Measurements from ENCODE around the gene CHPT1.
"Not testable (repeated sequence)": the region's sequence is repeated elsewhere in the genome, so short reads cannot be mapped to it uniquely, and the experiment has no call there.

The CHPT1 gene

GRCh38 chr12:101663298-101663697, 34.1 kb upstream of the CHPT1 start:
- no peak overlapping the region for H3K9ac ChIP-seq
- H4K20me1 ChIP-seq = no peaks in the 10 kb centered on the region
- no peak overlapping the region for H3K4me3 ChIP-seq
- no peak overlapping the region for H3K27ac ChIP-seq
- no peak for TF ChIP-seq Cebpa-rat (IDR thresholded peaks at IDR 0.05)
- peaks cover 0 to 14% (median 9%) of the 10 kb centered on the region in 11 experiments; a peak in 12 of 22 replicates for H3K9me3 ChIP-seq (replicated peaks in 1 of 11)
- no peaks in the 10 kb centered on the region for H3K36me3 ChIP-seq
- H3K4me1 ChIP-seq = peaks cover 0 to 12% (median 10%) of the 10 kb centered on the region in 10 experiments; a peak in 11 of 20 replicates
- H3K27me3 ChIP-seq = no peaks in the 10 kb centered on the region
- no peak overlapping the region for H3K4me2 ChIP-seq

GRCh38 chr12:101664992-101665391, 32.4 kb upstream of the CHPT1 start:
- Histone ChIP-seq H4K20me1 (no peaks in the 10 kb centered on the region), H3K27ac (no peak overlapping the region), H3K4me3 (no peak overlapping the region), H3K27me3 (no peaks in the 10 kb centered on the region), H3K9me3 (replicated peaks in 1 of 11) (peaks cover 0 to 11% (median 7%) of the 10 kb centered on the region in 11 experiments; a peak in 12 of 22 replicates), H3K4me1 (peaks cover under 1 to 13% (median 10%) of the 10 kb centered on the region in 10 experiments; a peak in 17 of 20 replicates), H3K36me3 (no peaks in the 10 kb centered on the region), H3K9ac (no peak overlapping the region), H3K4me2 (peak overlapping the region in 2 of 11 experiments; percentile 40 to 59; a peak in 1 of 22 replicates)
- no peak for TF ChIP-seq Cebpa-rat (IDR thresholded peaks at IDR 0.05)

GRCh38 chr12:101666052-101666728, 31.2 kb upstream of the CHPT1 start:
- Histone ChIP-seq H3K4me2 (peak overlapping the region in 8 of 11 experiments; percentile 13 to 62 (median 40); a peak in 13 of 22 replicates), H3K27ac (no peak overlapping the region), H3K9me3 (replicated peaks in 1 of 11) (peaks cover 0 to under 1% (median 0%) of the 10 kb centered on the region in 11 experiments; a peak in 1 of 22 replicates), H3K36me3 (no peaks in the 10 kb centered on the region), H3K27me3 (no peaks in the 10 kb centered on the region), H4K20me1 (no peaks in the 10 kb centered on the region), H3K4me3 (no peak overlapping the region), H3K9ac (no peak overlapping the region), H3K4me1 (peaks cover 12 to 25% (median 16%) of the 10 kb centered on the region in 10 experiments)
- TF ChIP-seq Cebpa-rat (IDR thresholded peaks at IDR 0.05) = no peak

GRCh38 chr12:101667591-101667990, 29.8 kb upstream of the CHPT1 start:
- Histone ChIP-seq H3K9me3 (replicated peaks in 1 of 11) (no peaks in the 10 kb centered on the region), H3K36me3 (no peaks in the 10 kb centered on the region), H3K4me3 (no peak overlapping the region), H3K27ac (no peak overlapping the region), H3K27me3 (no peaks in the 10 kb centered on the region), H3K4me1 (peaks cover 25 to 38% (median 27%) of the 10 kb centered on the region in 10 experiments), H3K9ac (no peak overlapping the region), H3K4me2 (no peak overlapping the region), H4K20me1 (no peaks in the 10 kb centered on the region)
- no peak for TF ChIP-seq Cebpa-rat (IDR thresholded peaks at IDR 0.05)

- Histone ChIP-seq H3K4me2 (peak overlapping the region in 6 of 11 experiments; percentile 2 to 79 (median 58); a peak in 8 of 22 replicates), H3K27me3 (no peaks in the 10 kb centered on the region), H3K27ac (peak overlapping the region in 2 of 11 experiments; percentile 31 to 62; a peak in 2 of 22 replicates), H3K4me3 (no peak overlapping the region), H3K4me1 (peaks cover 25 to 38% (median 27%) of the 10 kb centered on the region in 10 experiments), H3K36me3 (no peaks in the 10 kb centered on the region), H4K20me1 (no peaks in the 10 kb centered on the region), H3K9ac (no peak overlapping the region), H3K9me3 (replicated peaks in 1 of 11) (no peaks in the 10 kb centered on the region)
- 0 out of 22 replicates have a peak, but pooled peaks of 1 of the 11 experiments have one; percentile 23 for TF ChIP-seq Cebpa-rat (IDR thresholded peaks at IDR 0.05)
Observed at GRCh38 chr12:101670007-101670671, 27.3 kb upstream of the CHPT1 start.

- peaks cover 15 to 31% (median 27%) of the 10 kb centered on the region in 10 experiments for H3K4me1 ChIP-seq
- peak overlapping the region in 8 of 11 experiments; percentile 5 to 62 (median 36); a peak in 12 of 22 replicates for H3K27ac ChIP-seq
- peak overlapping the region in 1 of 11 experiments; percentile 25; a peak in 1 of 22 replicates for H3K9ac ChIP-seq
- H3K9me3 ChIP-seq (replicated peaks in 1 of 11) = no peaks in the 10 kb centered on the region
- no peaks in the 10 kb centered on the region for H3K36me3 ChIP-seq
- no peaks in the 10 kb centered on the region for H4K20me1 ChIP-seq
- TF ChIP-seq Cebpa-rat (IDR thresholded peaks at IDR 0.05) = peak in 3 of 11 experiments; percentile 31 to 41 (median 31); a peak in 1 of 22 replicates
- H3K4me2 ChIP-seq = peak overlapping the region; percentile 37 to 79 (median 57)
- H3K4me3 ChIP-seq = no peak overlapping the region
- H3K27me3 ChIP-seq = no peaks in the 10 kb centered on the region
Observed at GRCh38 chr12:101671157-101671791, 26.2 kb upstream of the CHPT1 start.

- H3K4me3 ChIP-seq = no peak overlapping the region
- no peaks in the 10 kb centered on the region for H3K9me3 ChIP-seq (replicated peaks in 1 of 11)
- H3K4me1 ChIP-seq = peaks cover 15 to 31% (median 26%) of the 10 kb centered on the region in 10 experiments
- H3K36me3 ChIP-seq = no peaks in the 10 kb centered on the region
- H3K27me3 ChIP-seq = no peaks in the 10 kb centered on the region
- TF ChIP-seq Cebpa-rat (IDR thresholded peaks at IDR 0.05) = no peak
- H3K27ac ChIP-seq = peak overlapping the region in 8 of 11 experiments; percentile 5 to 62 (median 36); a peak in 11 of 22 replicates
- peak overlapping the region; percentile 37 to 79 (median 57) for H3K4me2 ChIP-seq
- H3K9ac ChIP-seq = peak overlapping the region in 1 of 11 experiments; percentile 25; a peak in 1 of 22 replicates
- H4K20me1 ChIP-seq = no peaks in the 10 kb centered on the region
Observed at GRCh38 chr12:101671833-101672232, 25.6 kb upstream of the CHPT1 start.

GRCh38 chr12:101675555-101675954, 21.9 kb upstream of the CHPT1 start:
- H3K9ac ChIP-seq = no peak overlapping the region
- no peaks in the 10 kb centered on the region for H4K20me1 ChIP-seq
- H3K4me2 ChIP-seq = no peak overlapping the region
- no peak overlapping the region for H3K27ac ChIP-seq
- H3K9me3 ChIP-seq (replicated peaks in 1 of 11) = no peaks in the 10 kb centered on the region
- no peak for TF ChIP-seq Cebpa-rat (IDR thresholded peaks at IDR 0.05)
- H3K4me1 ChIP-seq = peaks cover 15 to 21% (median 19%) of the 10 kb centered on the region in 10 experiments
- H3K4me3 ChIP-seq = no peak overlapping the region
- no peaks in the 10 kb centered on the region for H3K36me3 ChIP-seq
- no peaks in the 10 kb centered on the region for H3K27me3 ChIP-seq

GRCh38 chr12:101676497-101676896, 20.9 kb upstream of the CHPT1 start:
- not testable (repeated sequence) for H3K9me3 ChIP-seq (replicated peaks in 1 of 11); H3K27me3 ChIP-seq; H3K4me3 ChIP-seq; H4K20me1 ChIP-seq; H3K36me3 ChIP-seq; H3K9ac ChIP-seq; H3K4me2 ChIP-seq; H3K27ac ChIP-seq
- H3K4me1 ChIP-seq = peaks cover 7 to 12% (median 10%) of the 10 kb centered on the region in 10 experiments
